Measurements from ENCODE around the gene TAS1R3.

The TAS1R3 gene

DNA sequence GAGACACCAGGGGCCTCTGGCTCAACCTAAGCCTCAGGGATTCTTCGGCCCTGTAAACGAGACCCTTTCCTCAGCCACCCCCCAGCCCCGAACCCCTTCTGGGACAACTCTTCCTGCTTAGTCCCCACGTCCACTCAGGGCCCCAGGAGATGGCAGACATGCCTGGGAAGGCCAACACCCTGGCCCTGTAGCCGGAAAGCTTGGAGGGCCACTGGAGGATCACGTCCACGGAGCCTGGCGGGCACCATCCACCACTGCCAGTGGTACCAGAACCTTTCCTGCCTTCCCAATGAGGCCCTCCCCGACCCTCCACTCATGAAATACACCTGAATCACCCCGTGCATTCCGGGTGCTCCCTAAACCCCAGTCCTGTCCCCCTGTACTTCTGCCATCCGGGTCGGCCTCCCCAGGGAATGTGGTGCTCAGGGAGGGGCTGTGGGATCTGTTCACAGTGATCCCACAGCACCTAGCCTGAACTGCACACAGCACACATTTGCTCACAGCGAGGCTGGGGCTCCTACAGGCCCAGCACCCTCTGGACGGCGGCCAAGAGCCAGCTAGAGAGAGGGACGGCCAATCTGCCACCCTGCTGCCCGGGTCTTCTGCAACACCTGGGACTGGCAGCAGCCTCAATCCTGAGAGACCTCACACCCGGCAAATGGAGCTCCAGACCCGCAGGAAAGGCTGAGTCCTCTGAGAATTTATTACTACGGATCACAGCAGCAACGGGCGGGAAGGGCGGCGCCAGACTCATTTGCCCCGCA, 42.2 kb downstream of the TAS1R3 start:
- ChIA-PET CTCF (no interaction called here), POLR2A (interaction anchor here (4.2 kb wide), 1 partner anchor 20 kb away, joined by 28 read pairs; no protein-coding TSS in a partner anchor)
- TF ChIP-seq ELF4 (IDR thresholded peaks at IDR 0.05) (no peak), LEF1 (IDR thresholded peaks at IDR 0.05; ENCODE audit: borderline replicate concordance) (no peak), CTBP1 (IDR thresholded peaks at IDR 0.05; ENCODE audit: borderline replicate concordance) (no peak), ZNF384 (IDR thresholded peaks at IDR 0.05) (no peak), NFRKB (IDR thresholded peaks at IDR 0.05) (no peak), FOXK2 (IDR thresholded peaks at IDR 0.05) (no peak), TARDBP (IDR thresholded peaks at IDR 0.05) (no peak)
- TF ChIP-seq, protein P1, sequence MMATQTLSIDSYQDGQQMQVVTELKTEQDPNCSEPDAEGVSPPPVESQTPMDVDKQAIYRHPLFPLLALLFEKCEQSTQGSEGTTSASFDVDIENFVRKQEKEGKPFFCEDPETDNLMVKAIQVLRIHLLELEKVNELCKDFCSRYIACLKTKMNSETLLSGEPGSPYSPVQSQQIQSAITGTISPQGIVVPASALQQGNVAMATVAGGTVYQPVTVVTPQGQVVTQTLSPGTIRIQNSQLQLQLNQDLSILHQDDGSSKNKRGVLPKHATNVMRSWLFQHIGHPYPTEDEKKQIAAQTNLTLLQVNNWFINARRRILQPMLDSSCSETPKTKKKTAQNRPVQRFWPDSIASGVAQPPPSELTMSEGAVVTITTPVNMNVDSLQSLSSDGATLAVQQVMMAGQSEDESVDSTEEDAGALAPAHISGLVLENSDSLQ (IDR thresholded peaks at IDR 0.05): no peak
- DNase-seq (ENCODE audit: extremely low spot score): no peak

DNA sequence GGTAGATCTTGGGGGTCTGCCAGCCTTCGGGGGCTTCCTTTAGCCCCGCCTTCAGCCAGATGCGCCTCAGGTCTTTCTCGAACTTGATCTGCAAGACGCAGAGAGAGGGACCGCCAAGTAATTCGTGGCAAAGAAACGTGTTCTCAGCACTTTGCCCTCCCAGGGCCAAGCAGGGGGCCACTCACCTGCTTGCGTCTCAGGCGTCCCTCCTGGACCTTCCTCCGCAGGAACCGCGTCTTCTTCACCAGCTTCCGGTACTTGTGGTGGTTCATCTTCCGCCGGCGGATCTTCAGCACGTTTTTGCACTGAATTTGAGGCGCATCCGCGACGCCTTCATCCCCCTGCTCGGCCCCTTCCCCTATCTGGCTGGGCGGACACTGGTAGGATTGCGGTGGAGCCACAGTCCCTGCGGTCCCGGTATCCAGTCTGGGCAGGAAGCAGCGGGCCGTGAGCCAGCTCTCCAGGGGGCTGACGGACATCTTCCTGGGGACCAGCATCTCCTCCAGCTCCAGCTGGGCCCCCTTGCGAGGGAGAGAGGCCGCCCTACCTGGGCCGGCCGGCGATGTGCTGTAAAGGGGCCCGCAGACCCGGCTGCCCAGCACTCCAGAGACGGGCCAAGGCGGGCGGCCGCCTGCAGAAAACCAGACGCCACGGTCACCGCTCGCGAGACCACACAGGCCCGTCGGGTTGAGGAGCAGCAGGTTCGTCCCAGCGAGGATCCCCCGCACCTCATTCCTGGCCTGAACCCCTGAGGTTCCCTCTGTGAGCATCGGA, 42.9 kb downstream of the TAS1R3 start:
- TF ChIP-seq ZNF384 (IDR thresholded peaks at IDR 0.05): no peak
- TF ChIP-seq, protein P1 (IDR thresholded peaks at IDR 0.05): no peak
- TF ChIP-seq TARDBP (IDR thresholded peaks at IDR 0.05): no peak
- no peak for TF ChIP-seq ELF4 (IDR thresholded peaks at IDR 0.05)
- no peak for TF ChIP-seq LEF1 (IDR thresholded peaks at IDR 0.05; ENCODE audit: borderline replicate concordance)
- no peak for TF ChIP-seq BHLHE40 (IDR thresholded peaks at IDR 0.05; ENCODE audit: borderline replicate concordance)
- no peak for TF ChIP-seq FOXM1 (IDR thresholded peaks at IDR 0.05; ENCODE audit: borderline replicate concordance)
- no peak for TF ChIP-seq FOXA1 (IDR thresholded peaks at IDR 0.05)
- TF ChIP-seq FOXK2 (IDR thresholded peaks at IDR 0.05): no peak
- no peak for TF ChIP-seq ARNT (IDR thresholded peaks at IDR 0.05)
- no peak for TF ChIP-seq HDGF (IDR thresholded peaks at IDR 0.05; ENCODE audit: borderline replicate concordance)
- no peak for TF ChIP-seq SP1 (IDR thresholded peaks at IDR 0.05)
- no peak for TF ChIP-seq L3MBTL2 (conservative IDR thresholded peaks at IDR 0.05)
- no peak for TF ChIP-seq CTBP1 (IDR thresholded peaks at IDR 0.05; ENCODE audit: borderline replicate concordance)
- TF ChIP-seq NFRKB (IDR thresholded peaks at IDR 0.05): no peak
- no peak for TF ChIP-seq SUZ12 (IDR thresholded peaks at IDR 0.05)
- ChIA-PET POLR2A (interaction anchor here (0.9 to 6.5 kb wide), 6 partner anchors 8 to 131 kb away, joined by 3 to 54 read pairs (median 8); partner anchors contain the start of genes CCNL2, MRPL20 and MXRA8), CTCF (no interaction called here)
- no peak for DNase-seq (ENCODE audit: extremely low spot score)

DNA sequence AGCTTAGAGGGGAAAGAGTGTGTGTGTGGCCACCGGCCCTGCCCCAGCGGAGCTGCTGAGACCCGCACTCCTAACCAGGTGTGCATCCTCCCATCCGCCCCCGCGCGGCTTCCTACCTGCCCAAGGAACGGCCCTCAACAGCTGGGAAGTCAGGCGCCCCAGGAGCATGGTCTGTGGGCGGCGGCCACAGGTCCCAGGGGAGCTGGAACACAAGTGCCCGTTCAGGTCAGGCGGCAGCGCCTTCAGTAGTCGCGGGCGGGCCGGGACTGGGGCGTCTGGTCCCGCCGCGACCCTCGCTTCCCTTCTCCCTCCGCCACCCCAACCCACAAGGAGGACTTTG, 43.5 kb downstream of the TAS1R3 start:
- no peak for TF ChIP-seq LEF1 (IDR thresholded peaks at IDR 0.05; ENCODE audit: borderline replicate concordance)
- no peak for TF ChIP-seq NFRKB (IDR thresholded peaks at IDR 0.05)
- no peak for TF ChIP-seq BHLHE40 (IDR thresholded peaks at IDR 0.05; ENCODE audit: borderline replicate concordance)
- no peak for TF ChIP-seq FOXK2 (IDR thresholded peaks at IDR 0.05)
- no peak for TF ChIP-seq FOXM1 (IDR thresholded peaks at IDR 0.05; ENCODE audit: borderline replicate concordance)
- CTCF ChIA-PET: interaction anchor here (1.3 kb wide), 1 partner anchor 24 kb away, joined by 3 read pairs; the partner anchor contains the start of gene CCNL2
- no peak for DNase-seq (ENCODE audit: extremely low spot score)
- POLR2A ChIA-PET: interaction anchor here (0.9 to 6.5 kb wide), 14 partner anchors 9 to 130 kb away, joined by 3 to 54 read pairs (median 5); partner anchors contain the start of genes CCNL2, MRPL20 and MXRA8

DNA sequence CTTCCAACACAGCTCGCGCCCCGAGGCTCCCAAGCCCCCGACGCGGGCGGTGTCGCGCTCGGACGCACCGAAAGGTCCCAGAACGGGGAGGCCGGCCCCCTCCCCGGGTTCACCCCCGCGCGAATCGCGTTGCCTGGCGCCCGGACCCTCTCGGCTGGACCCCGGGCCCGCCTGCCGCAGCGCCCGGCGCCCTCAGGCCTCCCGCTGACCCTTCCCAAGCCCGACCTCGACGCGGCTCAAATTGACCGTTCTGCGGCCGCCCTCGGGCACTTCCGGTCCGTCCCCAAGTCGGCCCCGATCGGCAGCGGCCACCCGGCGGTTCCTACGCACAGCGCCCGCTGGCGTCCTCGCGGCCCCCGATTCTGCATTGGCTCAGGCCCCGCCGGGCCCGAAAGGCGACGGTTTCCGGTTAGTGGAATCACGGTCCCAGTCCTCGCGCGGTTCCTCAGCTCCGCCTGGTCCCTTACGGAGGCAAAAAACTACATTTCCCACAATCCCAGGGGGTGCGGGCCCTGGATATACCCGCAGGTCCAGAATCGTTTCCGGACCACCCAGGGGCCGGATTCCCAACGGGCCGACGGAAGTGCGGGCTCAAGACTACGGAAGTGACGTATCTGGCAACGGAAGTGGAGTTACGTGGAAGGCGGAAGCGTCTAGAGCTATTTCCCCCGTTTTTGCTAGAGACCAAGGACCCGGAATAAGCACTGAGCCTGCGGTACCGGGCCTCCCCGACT, 44.0 kb downstream of the TAS1R3 start, which contains the start of gene AURKAIP1:
AURKAIP1 (minus strand) TSS at position 279 of the 734 bp plus-strand sequence. CDS start 451 bp downstream, outside the sequence.
- ChIA-PET CTCF (interaction anchor here (1.3 kb wide), 1 partner anchor 24 kb away, joined by 3 read pairs; the partner anchor contains the start of gene CCNL2), POLR2A (interaction anchor here (0.6 to 6.5 kb wide), 23 partner anchors 10 to 130 kb away, joined by 3 to 54 read pairs (median 5); partner anchors contain the start of genes CCNL2, MRPL20 and MXRA8)
- peak; percentile 98 for DNase-seq (ENCODE audit: extremely low spot score)
- peak; percentile 94 for TF ChIP-seq FOXM1 (IDR thresholded peaks at IDR 0.05; ENCODE audit: borderline replicate concordance)
- peak; percentile 92 for TF ChIP-seq ELF4 (IDR thresholded peaks at IDR 0.05)
- no peak; the same call in 1 of the 2 replicates for TF ChIP-seq LEF1 (IDR thresholded peaks at IDR 0.05; ENCODE audit: borderline replicate concordance)
- TF ChIP-seq, protein P1 (IDR thresholded peaks at IDR 0.05): peak; percentile 37; the same call in 1 of the 2 replicates
- peak; percentile 91 for TF ChIP-seq CTBP1 (IDR thresholded peaks at IDR 0.05; ENCODE audit: borderline replicate concordance)
- no peak for TF ChIP-seq HDGF (IDR thresholded peaks at IDR 0.05; ENCODE audit: borderline replicate concordance)
- TF ChIP-seq ARNT (IDR thresholded peaks at IDR 0.05): peak; percentile 84

DNA sequence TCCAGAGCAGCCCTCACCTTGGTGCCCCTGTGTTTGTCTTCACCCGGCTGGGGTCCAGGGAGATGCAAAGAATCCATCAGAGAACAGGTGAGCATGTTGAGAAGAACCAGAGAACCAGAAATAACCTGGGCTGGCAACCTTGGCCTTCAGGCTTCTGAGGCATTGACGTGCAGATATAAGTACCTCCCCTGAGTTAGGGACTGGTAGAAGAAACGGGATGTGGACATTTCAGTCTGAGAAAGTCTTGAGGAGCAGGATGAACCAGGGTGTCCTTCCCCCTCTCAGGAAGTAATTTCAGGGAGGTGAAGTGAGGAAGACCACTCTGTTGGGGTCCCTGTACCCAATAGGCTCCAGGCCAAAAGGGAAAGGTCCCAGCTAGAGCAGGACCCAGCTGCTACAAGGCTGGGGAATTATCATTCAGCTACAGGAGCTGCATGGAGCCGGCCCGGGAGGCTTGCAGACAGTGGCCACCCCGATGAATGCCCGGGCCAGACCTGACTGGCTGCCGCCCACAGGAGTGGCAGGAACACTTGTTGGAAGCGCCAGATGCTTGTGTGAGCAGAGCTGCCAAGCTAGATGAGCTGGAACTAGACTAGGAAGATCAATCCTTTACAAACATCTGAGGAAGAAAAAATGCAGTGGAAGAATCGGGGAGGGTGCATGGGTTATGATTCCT, 45.6 kb downstream of the TAS1R3 start:
- CTCF ChIA-PET: interaction anchor here (0.9 kb wide), 1 partner anchor 26 kb away, joined by 3 read pairs; no protein-coding TSS in a partner anchor
- POLR2A ChIA-PET: interaction anchor here (1.1 to 6.5 kb wide), 5 partner anchors 9 to 31 kb away, joined by 3 to 54 read pairs (median 8); partner anchors contain the start of gene CCNL2
- TF ChIP-seq NFRKB (IDR thresholded peaks at IDR 0.05) (no peak), BHLHE40 (IDR thresholded peaks at IDR 0.05; ENCODE audit: borderline replicate concordance) (no peak), FOXK2 (IDR thresholded peaks at IDR 0.05) (no peak), ELF4 (IDR thresholded peaks at IDR 0.05) (no peak), SP1 (IDR thresholded peaks at IDR 0.05) (no peak), ARNT (IDR thresholded peaks at IDR 0.05) (no peak), CTBP1 (IDR thresholded peaks at IDR 0.05; ENCODE audit: borderline replicate concordance) (no peak), L3MBTL2 (conservative IDR thresholded peaks at IDR 0.05) (no peak), HDGF (IDR thresholded peaks at IDR 0.05; ENCODE audit: borderline replicate concordance) (no peak), ZNF384 (IDR thresholded peaks at IDR 0.05) (no peak), TARDBP (IDR thresholded peaks at IDR 0.05) (no peak), FOXA1 (IDR thresholded peaks at IDR 0.05) (no peak), FOXM1 (IDR thresholded peaks at IDR 0.05; ENCODE audit: borderline replicate concordance) (no peak), SUZ12 (IDR thresholded peaks at IDR 0.05) (no peak), LEF1 (IDR thresholded peaks at IDR 0.05; ENCODE audit: borderline replicate concordance) (no peak)
- TF ChIP-seq, protein P1 (IDR thresholded peaks at IDR 0.05): no peak
- no peak for DNase-seq (ENCODE audit: extremely low spot score)
